Panc1 (cell line): ENCODE results near the gene HHLA2. TPM values are rescaled to one million over a fixed set of nuclear protein-coding genes. Genes with fewer than 3 reads are reported as not detected.

Experiments
- ATAC-seq: fragments of 200-7000 bp; cut with Tn5 transposase; 2 replicates; pipeline ENCODE4 v1.9.1; 2020; ENCODE audit warnings: mild to moderate bottlenecking, moderate library complexity
- BruUV-seq: library from RNA; stranded (reverse); fragments of 400-500 nt; replicated peaks from 2 replicates; lab custom pipeline; 2021; lab: Mats Ljungman, UMichigan
- CTCF ChIA-PET: fragments of 300-600 bp; sonication (Branson Sonifier 250); formaldehyde crosslinking; loops from one replicate; lab custom pipeline; 2022; ENCODE audit warnings: antibody characterized with exemption; lab: Charles Lee
- POLR2A ChIA-PET: fragments of 300-600 bp; sonication (Branson Sonifier 250); formaldehyde crosslinking; loops from one replicate; lab custom pipeline; 2022; ENCODE audit warnings: antibody characterized with exemption; lab: Charles Lee
- DNase-seq: peaks from one replicate; pipeline ENCODE4 v3.0.0-alpha.2; 2010; ENCODE audit warnings: low read depth, low spot score
- H3K27ac ChIP-seq: 2 replicates; pipeline ENCODE4 v1.5.1; 2011; ENCODE audit warnings: mild to moderate bottlenecking, low read length, inconsistent platforms
- H3K27me3 ChIP-seq: fragments of 200-500 bp; sonication (Bioruptor generic); 2 replicates; pipeline ENCODE4 v1.6.0; 2014; ENCODE audit warnings: low read length, inconsistent platforms; ENCODE audit not compliant: control insufficient read depth, insufficient read depth
- H3K36me3 ChIP-seq: fragments of 200-500 bp; sonication (Bioruptor generic); 2 replicates; pipeline ENCODE4 v1.5.1; 2014; ENCODE audit warnings: inconsistent platforms, mild to moderate bottlenecking, low read length, moderate library complexity; ENCODE audit not compliant: control insufficient read depth, insufficient read depth
- H3K4me1 ChIP-seq: 2 replicates; pipeline ENCODE4 v1.5.1; 2011; ENCODE audit warnings: inconsistent platforms, mild to moderate bottlenecking, low read length, moderate library complexity; ENCODE audit not compliant: control insufficient read depth, insufficient read depth
- H3K4me3 ChIP-seq, 2 experiments: 2 replicates each; pipeline ENCODE4 v1.5.1; 2011 to 2012; ENCODE audit warnings: low read depth in 2 of 2, low read length in 2 of 2, mild to moderate bottlenecking in 2 of 2, inconsistent platforms in 1 of 2, moderate library complexity in 1 of 2
- H3K9me3 ChIP-seq: fragments of 200-500 bp; sonication (Bioruptor generic); 2 replicates; pipeline ENCODE4 v1.5.1; 2014; ENCODE audit warnings: low read depth, mild to moderate bottlenecking, inconsistent platforms, low read length, moderate library complexity; ENCODE audit not compliant: control insufficient read depth, insufficient read depth
- CTCF ChIP-seq: fragments of 450-650 bp; IDR thresholded peaks from 2 replicates; pipeline ENCODE4 v1.5.1; 2017; ENCODE audit warnings: mild to moderate bottlenecking
- POLR2AphosphoS5 ChIP-seq: IDR thresholded peaks from 2 replicates; pipeline ENCODE4 v1.6.1; 2012; ENCODE audit warnings: mild to moderate bottlenecking, low read depth, low read length, moderate library complexity
- REST ChIP-seq, 2 experiments: IDR thresholded peaks; 2 replicates each; pipeline ENCODE4 v1.6.1; 2011 to 2012; ENCODE audit warnings: low read depth in 2 of 2, control low read depth in 1 of 2, low read length in 1 of 2, mild to moderate bottlenecking in 1 of 2, moderate library complexity in 1 of 2; ENCODE audit not compliant: insufficient read depth in 1 of 2
- SIN3A ChIP-seq: IDR thresholded peaks from 2 replicates; pipeline ENCODE4 v1.6.1; 2012; ENCODE audit warnings: low read depth, mild to moderate bottlenecking, low read length, moderate library complexity, borderline replicate concordance; ENCODE audit not compliant: insufficient read depth
- TCF7L2 ChIP-seq: IDR thresholded peaks from 2 replicates; pipeline ENCODE4 v1.6.1; 2011; ENCODE audit warnings: mild to moderate bottlenecking, low read depth, low read length, inconsistent platforms
- in situ Hi-C: cut with HindIII; loops from 2 replicates; pipeline ENCODE4 v1.10.0; 2016; ENCODE audit warnings: low sequenced_read_pairs, low pct_unique_long_range_greater_than_20kb
- intact Hi-C: fragments of 100-400 bp; cut with micrococcal nuclease; formaldehyde crosslinking; loops from one replicate; pipeline ENCODE4 v1.10.0; 2022; ENCODE audit not compliant: unreplicated experiment
- total RNA-seq: library from RNA; stranded (reverse); gene quantifications from one replicate; pipeline ENCODE4 v1.2.1, GENCODE V29; 2021; ENCODE audit not compliant: unreplicated experiment

Gene HHLA2
- total RNA-seq, 1 experiment from 2014 or later, result not detected

GRCh38 chr3:108251265-108251664 is 45.1 kb upstream of the HHLA2 start:
- TF ChIP-seq POLR2AphosphoS5 (no peak), SIN3A (no peak), TCF7L2 (no peak), REST (IDR thresholded peaks at IDR 0.05; ENCODE audit: insufficient read depth in 1 of 2, low read depth in 2 of 2, low read length in 1 of 2) (no peak), CTCF (no peak)
- H3K4me3 ChIP-seq, result no peak overlapping the region
- no TSS peak for BruUV-seq
- H3K27me3 ChIP-seq, result no peaks in the 10 kb centered on the region
- DNase-seq (no peak), ATAC-seq (no peak)
- H3K36me3 ChIP-seq, result no peaks in the 10 kb centered on the region
- in situ Hi-C loops, result no loop called here
- ChIA-PET POLR2A (no interaction called here), CTCF (no interaction called here)
- H3K4me1 ChIP-seq, result no peaks in the 10 kb centered on the region
- intact Hi-C loops, result no loop called here
- H3K27ac ChIP-seq, result no peak overlapping the region
- no peaks in the 10 kb centered on the region for H3K9me3 ChIP-seq

- no peaks in the 10 kb centered on the region for H3K9me3 ChIP-seq
- intact Hi-C loops, result no loop called here
- no peak for DNase-seq
- ChIA-PET CTCF (no interaction called here), POLR2A (no interaction called here)
- TF ChIP-seq REST (IDR thresholded peaks at IDR 0.05; ENCODE audit: insufficient read depth in 1 of 2, low read depth in 2 of 2, low read length in 1 of 2), result no peak
- TF ChIP-seq POLR2AphosphoS5, result no peak
- no peak for TF ChIP-seq SIN3A
- no peak for TF ChIP-seq CTCF
- TF ChIP-seq TCF7L2, result no peak
- no peak for ATAC-seq
- H3K4me1 ChIP-seq, result no peaks in the 10 kb centered on the region
- H3K36me3 ChIP-seq, result no peaks in the 10 kb centered on the region
- no peak overlapping the region for H3K4me3 ChIP-seq
- in situ Hi-C loops, result no loop called here
- no peak overlapping the region for H3K27ac ChIP-seq
- H3K27me3 ChIP-seq, result no peaks in the 10 kb centered on the region
- BruUV-seq, result no TSS peak
These were observed 44.5 kb upstream of the HHLA2 start for GRCh38 chr3:108251844-108252243.
